Measurements from ENCODE around the gene RHBDL3. TPM values are rescaled to one million over a fixed set of nuclear protein-coding genes. Genes with fewer than 3 reads are reported as not detected.

RHBDL3 gene
- polyA plus RNA-seq, 1 donor (not counting 4 experiments of a cell fraction or from before 2014, with no cell fraction given), result not detected

GRCh38 chr17:32253117-32253611 is 12.5 kb upstream of the RHBDL3 start:
- Histone ChIP-seq H3K27me3 (ENCODE audit: control insufficient read depth, extremely low read depth, insufficient read depth, low read length) (peaks cover 3% of the 10 kb centered on the region), H4K20me1 (ENCODE audit: control insufficient read depth, extremely low read depth, insufficient read depth, low read length) (no peaks in the 10 kb centered on the region), H3K9me3 (ENCODE audit: control insufficient read depth, low read depth, low read length) (no peaks in the 10 kb centered on the region), H2AFZ (ENCODE audit: control insufficient read depth, low read length) (no peak overlapping the region), H3K79me2 (ENCODE audit: control insufficient read depth, insufficient read depth, low read length) (no peaks in the 10 kb centered on the region), H3K4me1 (ENCODE audit: control insufficient read depth, extremely low read depth, insufficient read depth, low read length) (no peaks in the 10 kb centered on the region), H3K4me2 (ENCODE audit: control insufficient read depth, extremely low read depth, insufficient read depth, low read depth, low read length) (no peak overlapping the region), H3K9me1 (ENCODE audit: control insufficient read depth, extremely low read depth, insufficient read depth, low read length) (no peaks in the 10 kb centered on the region), H3K4me3 (ENCODE audit: control insufficient read depth in 2 of 3, extremely low read depth in 1 of 3, insufficient read depth in 2 of 3, low read depth in 1 of 3, low read length in 3 of 3) (no peak overlapping the region), H3K9ac (ENCODE audit: control insufficient read depth, extremely low read depth, insufficient read depth, low read length) (no peak overlapping the region), H3K36me3 (ENCODE audit: control insufficient read depth in 2 of 2, extremely low read depth in 1 of 2, insufficient read depth in 2 of 2, low read length in 2 of 2) (no peaks in the 10 kb centered on the region), H3K27ac (ENCODE audit: control insufficient read depth, insufficient read depth, low read length) (no peak overlapping the region)
- DNase-seq (ENCODE audit: low read depth, low spot score) (peak; percentile 26), FAIRE-seq (peak; percentile 71)
- dilution Hi-C loops (cut with MboI; ENCODE audit: extremely low pct_ligation_motif_present, low sequenced_read_pairs), result no loop called here
- TF ChIP-seq CTCF (optimal IDR thresholded peaks at IDR 0.05 in 1 of 3, IDR thresholded peaks at IDR 0.05 in 1 of 3, conservative IDR thresholded peaks at IDR 0.05 in 1 of 3; ENCODE audit: extremely low read depth in 1 of 3, insufficient read depth in 2 of 3, low read length in 3 of 3) (peak; percentile 97 to 100 (median 99)), EZH2 (IDR thresholded peaks at IDR 0.05; ENCODE audit: low read length) (no peak)

GRCh38 chr17:32256012-32256700 is 9.5 kb upstream of the RHBDL3 start:
- Histone ChIP-seq H4K20me1 (ENCODE audit: control insufficient read depth, extremely low read depth, insufficient read depth, low read length) (no peaks in the 10 kb centered on the region), H3K9ac (ENCODE audit: control insufficient read depth, extremely low read depth, insufficient read depth, low read length) (no peak overlapping the region), H3K27me3 (ENCODE audit: control insufficient read depth, extremely low read depth, insufficient read depth, low read length) (peaks cover 10% of the 10 kb centered on the region), H3K4me3 (ENCODE audit: control insufficient read depth in 2 of 3, extremely low read depth in 1 of 3, insufficient read depth in 2 of 3, low read depth in 1 of 3, low read length in 3 of 3) (no peak overlapping the region), H3K4me1 (ENCODE audit: control insufficient read depth, extremely low read depth, insufficient read depth, low read length) (no peaks in the 10 kb centered on the region), H3K79me2 (ENCODE audit: control insufficient read depth, insufficient read depth, low read length) (no peaks in the 10 kb centered on the region), H3K9me1 (ENCODE audit: control insufficient read depth, extremely low read depth, insufficient read depth, low read length) (no peaks in the 10 kb centered on the region), H3K27ac (ENCODE audit: control insufficient read depth, insufficient read depth, low read length) (no peak overlapping the region), H3K36me3 (ENCODE audit: control insufficient read depth in 2 of 2, extremely low read depth in 1 of 2, insufficient read depth in 2 of 2, low read length in 2 of 2) (no peaks in the 10 kb centered on the region), H2AFZ (ENCODE audit: control insufficient read depth, low read length) (no peak overlapping the region), H3K4me2 (ENCODE audit: control insufficient read depth, extremely low read depth, insufficient read depth, low read depth, low read length) (no peak overlapping the region), H3K9me3 (ENCODE audit: control insufficient read depth, low read depth, low read length) (no peaks in the 10 kb centered on the region)
- FAIRE-seq (no peak), DNase-seq (ENCODE audit: low read depth, low spot score) (no peak)
- TF ChIP-seq CTCF (optimal IDR thresholded peaks at IDR 0.05 in 1 of 3, IDR thresholded peaks at IDR 0.05 in 1 of 3, conservative IDR thresholded peaks at IDR 0.05 in 1 of 3; ENCODE audit: extremely low read depth in 1 of 3, insufficient read depth in 2 of 3, low read length in 3 of 3) (no peak), EZH2 (IDR thresholded peaks at IDR 0.05; ENCODE audit: low read length) (no peak)
- dilution Hi-C loops (cut with MboI; ENCODE audit: extremely low pct_ligation_motif_present, low sequenced_read_pairs), result no loop called here

Measured in keratinocyte (primary cell).